COLO668 (cell line): ENCODE data around the gene BANK1.

Experiments
- DNase-seq: peaks from one replicate; lab custom pipeline; 2025; ENCODE audit not compliant: unreplicated experiment; lab: John Stamatoyannopoulos, UW

The BANK1 gene

GRCh38 chr4:102007959-102008425 is 217.5 kb downstream of the BANK1 start:
- no peak for DNase-seq

GRCh38 chr4:102008711-102009110 is 218.2 kb downstream of the BANK1 start:
- no peak for DNase-seq

GRCh38 chr4:102022343-102022742 is 231.8 kb downstream of the BANK1 start:
- DNase-seq: no peak

GRCh38 chr4:102027961-102028360 is 237.4 kb downstream of the BANK1 start:
- DNase-seq: no peak

GRCh38 chr4:102031406-102031805 is 240.9 kb downstream of the BANK1 start:
- no peak for DNase-seq

- DNase-seq: no peak
Observed at GRCh38 chr4:102036016-102036415, 245.5 kb downstream of the BANK1 start.

- peak; percentile 11 for DNase-seq
Observed at GRCh38 chr4:102036619-102037376, 246.3 kb downstream of the BANK1 start.

- DNase-seq: no peak
Observed at GRCh38 chr4:102037566-102037965, 247.0 kb downstream of the BANK1 start.

GRCh38 chr4:102042871-102043802 is 252.6 kb downstream of the BANK1 start:
- no peak for DNase-seq

GRCh38 chr4:102047616-102048015 is 257.1 kb downstream of the BANK1 start:
- no peak for DNase-seq

- DNase-seq: no peak
Observed at GRCh38 chr4:102055805-102056204, 265.3 kb downstream of the BANK1 start.

- no peak for DNase-seq
Observed at GRCh38 chr4:102057122-102057521, 266.6 kb downstream of the BANK1 start.

- no peak for DNase-seq
Observed at GRCh38 chr4:102061133-102061532, 270.6 kb downstream of the BANK1 start.

- DNase-seq: no peak
Observed at GRCh38 chr4:102064747-102065442, 274.4 kb downstream of the BANK1 start.

- DNase-seq: no peak
Observed at GRCh38 chr4:102076622-102077021, 286.1 kb downstream of the BANK1 start.

- DNase-seq: no peak
Observed at GRCh38 chr4:102080184-102080583, 289.7 kb downstream of the BANK1 start.

GRCh38 chr4:102089850-102090621 is 299.5 kb downstream of the BANK1 start:
- no peak for DNase-seq

GRCh38 chr4:102091656-102092055 is 301.1 kb downstream of the BANK1 start:
- DNase-seq: no peak

GRCh38 chr4:102094481-102094880 is 304.0 kb downstream of the BANK1 start:
- DNase-seq: no peak

GRCh38 chr4:102103368-102103767 is 312.8 kb downstream of the BANK1 start:
- DNase-seq: no peak

- no peak for DNase-seq
Observed at GRCh38 chr4:102104278-102104677, 313.7 kb downstream of the BANK1 start.
